GM21526 (cell line): ENCODE results near the gene RTBDN.
"Not testable (repeated sequence)": the region's sequence is repeated elsewhere in the genome, so short reads cannot be mapped to it uniquely, and the experiment has no call there.

Source experiments
- ATAC-seq: cut with Tn5 transposase; IDR thresholded peaks from one replicate; pipeline ENCODE4 v1.9.1; 2021; ENCODE audit warnings: moderate library complexity; ENCODE audit not compliant: unreplicated experiment, low FRiP score

RTBDN gene

DNA sequence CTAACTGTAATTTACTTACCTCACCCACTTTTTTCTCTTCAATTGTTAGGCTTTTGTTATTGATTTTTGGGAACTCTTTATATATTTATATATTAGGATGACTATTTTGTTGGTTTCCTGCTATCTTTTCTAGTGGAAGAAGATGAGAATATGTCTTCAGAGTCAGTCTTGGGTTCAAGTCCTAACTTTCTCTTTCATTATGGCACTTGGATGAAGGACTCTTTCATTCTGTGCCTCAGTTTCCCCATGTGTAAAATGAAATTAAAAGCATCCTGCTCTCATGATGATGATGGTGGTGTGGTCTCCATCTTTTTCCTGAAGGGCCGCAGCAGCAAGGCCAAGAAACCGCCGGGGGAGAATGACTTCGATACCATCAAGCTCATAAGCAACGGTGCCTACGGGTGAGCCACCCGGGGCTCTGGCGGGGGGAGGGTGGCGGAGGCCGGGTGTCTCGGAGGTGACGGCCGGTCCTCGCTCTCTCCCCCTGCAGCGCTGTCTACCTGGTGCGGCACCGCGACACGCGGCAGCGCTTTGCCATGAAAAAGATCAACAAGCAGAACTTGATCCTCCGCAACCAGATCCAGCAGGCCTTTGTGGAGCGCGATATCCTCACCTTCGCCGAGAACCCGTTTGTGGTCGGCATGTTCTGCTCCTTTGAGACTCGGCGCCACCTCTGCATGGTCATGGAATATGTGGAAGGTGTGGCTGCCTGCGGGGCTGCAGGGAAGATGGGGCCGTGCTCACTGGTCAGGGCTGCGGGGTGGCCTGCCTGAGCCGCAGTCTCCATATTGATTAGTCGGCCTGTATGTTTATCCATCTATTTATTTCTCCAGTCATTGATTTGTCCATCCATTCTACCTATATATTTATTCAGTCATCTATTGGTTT is 23.9 kb upstream of the RTBDN start:
- no peak for ATAC-seq

DNA sequence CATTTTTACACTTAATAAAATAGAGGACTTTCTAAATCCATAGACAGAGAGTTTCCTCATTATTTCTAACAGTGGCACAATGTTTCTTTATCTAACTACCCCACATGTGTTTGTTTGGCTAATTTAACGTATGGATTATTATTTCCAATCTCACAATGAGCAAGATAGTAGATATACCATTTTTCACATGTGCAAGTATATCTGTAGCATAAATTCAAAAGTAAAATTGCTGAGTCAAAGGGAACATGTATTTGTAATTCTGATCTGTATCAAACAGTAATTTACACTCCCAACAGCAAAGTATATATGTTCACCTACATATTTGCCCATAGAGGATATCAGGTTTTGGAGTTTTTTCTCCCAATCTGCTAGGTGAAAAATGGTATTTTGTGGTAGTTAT is 22.3 kb upstream of the RTBDN start:
- no peak for ATAC-seq

DNA sequence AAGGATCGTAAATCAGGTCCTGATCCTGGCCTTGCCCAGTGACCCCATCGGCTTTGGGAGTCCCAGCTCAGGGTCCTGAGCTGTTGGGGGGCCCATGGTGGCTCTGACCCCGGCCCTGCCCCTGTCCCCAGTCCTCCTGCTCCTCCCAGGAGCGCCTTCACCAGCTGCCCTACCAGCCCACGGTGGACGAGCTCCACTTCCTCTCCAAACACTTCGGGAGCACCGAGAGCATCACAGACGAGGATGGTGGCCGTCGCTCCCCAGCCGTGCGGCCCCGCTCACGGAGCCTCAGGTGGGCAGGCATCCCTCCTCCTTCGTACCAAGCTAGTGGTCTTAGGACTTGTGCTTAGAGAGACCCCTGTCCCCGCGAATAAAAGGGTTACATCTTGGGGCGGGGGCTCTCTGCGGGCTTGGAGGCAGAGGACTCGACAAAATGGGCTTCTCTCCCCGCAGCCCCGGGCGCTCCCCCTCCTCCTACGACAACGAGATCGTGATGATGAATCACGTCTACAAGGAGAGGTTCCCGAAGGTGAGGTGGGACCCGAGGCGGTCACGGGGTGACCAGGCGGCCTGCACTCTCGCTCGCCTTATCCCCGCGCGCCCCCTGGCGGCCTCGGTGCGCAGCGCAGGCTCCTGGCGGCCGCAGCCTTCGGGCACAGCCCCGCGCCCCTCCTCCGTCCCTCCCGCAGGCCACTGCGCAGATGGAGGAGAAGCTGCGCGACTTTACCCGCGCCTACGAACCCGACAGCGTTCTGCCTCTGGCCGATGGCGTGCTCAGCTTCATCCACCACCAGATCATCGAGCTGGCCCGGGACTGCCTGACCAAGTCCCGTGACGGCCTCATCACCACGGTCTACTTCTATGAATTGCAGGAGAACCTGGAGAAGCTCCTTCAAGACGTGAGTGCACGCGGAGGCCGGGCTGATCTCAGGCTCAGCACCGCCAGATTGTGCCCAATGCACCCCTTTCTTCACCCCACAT is 13.1 kb upstream of the RTBDN start:
- no peak for ATAC-seq

DNA sequence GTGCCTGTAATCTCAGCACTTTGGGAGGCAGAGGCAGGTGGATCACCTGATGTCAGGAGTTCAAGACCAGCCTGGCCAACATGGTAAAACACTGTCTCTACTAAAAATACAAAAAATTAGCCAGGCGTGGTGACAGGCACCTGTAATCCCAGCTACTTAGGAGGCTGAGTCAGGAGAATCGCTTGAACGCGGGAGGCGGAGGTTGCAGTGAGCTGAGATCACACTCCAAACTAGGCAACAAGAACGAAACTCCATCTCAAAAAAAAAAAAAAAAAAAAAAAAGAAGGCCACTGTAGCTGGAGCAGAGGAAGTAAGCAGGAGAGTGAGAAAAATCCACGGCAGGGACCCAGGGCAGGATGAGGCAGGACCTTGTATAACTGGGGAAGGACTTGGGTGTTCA is 12.2 kb upstream of the RTBDN start:
- ATAC-seq: not testable (repeated sequence)

DNA sequence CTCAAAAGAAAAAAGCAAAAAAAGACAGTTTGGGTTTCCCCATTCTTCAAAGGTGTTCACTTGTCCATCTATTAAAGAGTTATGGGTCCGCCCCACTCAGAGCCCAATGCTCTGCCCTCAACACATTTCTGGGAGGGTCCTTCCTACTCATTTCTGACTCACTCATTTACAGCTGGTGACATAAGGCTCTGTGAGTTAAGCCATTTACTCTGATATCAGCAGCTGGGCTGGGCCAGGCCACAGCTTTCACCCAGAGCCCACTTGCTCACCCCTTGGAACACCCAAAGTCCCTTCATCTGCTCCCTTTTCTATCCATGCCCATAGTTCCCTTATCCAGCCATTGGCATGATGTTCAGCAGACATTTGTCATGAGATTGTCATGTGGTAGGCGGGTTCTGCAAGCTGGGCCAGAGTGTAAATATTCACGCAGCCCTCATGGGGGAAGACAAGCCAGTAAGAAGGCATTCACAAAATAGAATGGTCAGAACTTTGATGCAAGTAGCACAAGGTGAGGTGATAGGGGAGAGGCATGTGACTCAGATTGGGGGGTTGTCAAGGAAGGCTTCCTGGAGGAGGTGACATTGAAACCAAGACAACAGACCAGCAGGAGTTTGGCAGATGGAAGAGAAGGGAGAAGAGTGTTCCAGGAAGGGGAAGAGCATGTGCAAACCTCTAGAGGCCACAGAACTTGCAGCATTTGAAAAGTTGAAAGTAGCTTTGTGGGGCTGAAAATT is 9.8 kb upstream of the RTBDN start:
- no peak for ATAC-seq

DNA sequence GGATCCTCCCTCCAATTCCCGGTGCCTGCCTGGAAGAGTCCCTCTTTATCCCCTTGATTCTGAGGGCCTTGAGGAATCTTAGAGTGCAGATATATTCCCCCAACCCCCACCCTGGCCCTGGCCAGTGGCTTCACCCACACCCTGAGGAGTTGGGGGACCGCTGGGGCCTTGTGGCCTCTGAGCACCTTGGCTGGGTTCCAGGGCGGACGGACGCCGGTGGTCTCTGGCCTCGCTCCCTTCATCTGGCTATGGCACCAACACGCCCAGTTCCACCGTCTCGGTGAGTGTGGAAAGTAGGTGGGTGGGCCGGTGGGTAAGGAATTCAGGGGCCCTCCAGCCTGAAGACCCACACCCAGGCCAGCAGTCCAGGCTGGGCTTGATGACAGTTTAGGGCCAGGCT is 8.9 kb upstream of the RTBDN start:
- no peak for ATAC-seq

DNA sequence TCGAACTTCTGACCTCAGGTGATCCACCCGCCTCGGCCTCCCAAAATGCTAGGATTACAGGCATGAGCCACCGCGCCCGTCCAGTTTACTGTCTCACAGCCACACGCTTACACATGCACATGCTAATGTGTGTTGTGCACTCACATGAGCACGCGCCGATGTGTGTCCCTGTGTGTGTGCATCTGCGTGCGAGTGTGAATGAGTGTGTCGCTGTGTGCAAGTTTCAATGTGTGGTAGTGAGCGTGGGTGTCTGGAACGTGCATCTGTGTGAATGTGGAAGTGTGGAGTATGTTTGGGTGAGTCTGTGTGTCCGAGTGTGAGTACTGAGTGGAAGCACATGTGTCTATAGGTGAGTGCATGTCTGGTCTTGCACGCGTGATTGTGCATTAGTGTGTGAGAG is 8.1 kb upstream of the RTBDN start:
- ATAC-seq: no peak

DNA sequence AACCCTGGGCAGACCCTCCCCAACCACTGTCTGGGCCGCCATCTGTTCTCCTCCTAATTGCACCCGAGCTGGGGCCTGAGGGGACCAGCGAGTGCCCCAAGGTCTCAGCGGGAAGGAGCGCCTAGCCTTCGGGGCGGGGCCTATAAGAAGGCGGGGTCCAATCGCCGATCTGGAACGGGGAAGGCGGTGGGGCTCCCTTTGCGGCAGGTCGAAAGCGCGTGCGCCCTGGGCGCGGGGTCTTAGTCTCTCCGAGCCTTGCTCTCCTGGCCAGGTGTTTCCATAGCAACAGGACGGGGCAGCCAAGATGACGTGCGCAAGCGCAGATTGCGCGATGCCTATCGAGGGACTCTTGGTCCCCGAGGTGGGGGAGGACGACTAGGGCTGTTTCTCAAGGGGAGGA is 6.7 kb upstream of the RTBDN start:
- no peak for ATAC-seq

DNA sequence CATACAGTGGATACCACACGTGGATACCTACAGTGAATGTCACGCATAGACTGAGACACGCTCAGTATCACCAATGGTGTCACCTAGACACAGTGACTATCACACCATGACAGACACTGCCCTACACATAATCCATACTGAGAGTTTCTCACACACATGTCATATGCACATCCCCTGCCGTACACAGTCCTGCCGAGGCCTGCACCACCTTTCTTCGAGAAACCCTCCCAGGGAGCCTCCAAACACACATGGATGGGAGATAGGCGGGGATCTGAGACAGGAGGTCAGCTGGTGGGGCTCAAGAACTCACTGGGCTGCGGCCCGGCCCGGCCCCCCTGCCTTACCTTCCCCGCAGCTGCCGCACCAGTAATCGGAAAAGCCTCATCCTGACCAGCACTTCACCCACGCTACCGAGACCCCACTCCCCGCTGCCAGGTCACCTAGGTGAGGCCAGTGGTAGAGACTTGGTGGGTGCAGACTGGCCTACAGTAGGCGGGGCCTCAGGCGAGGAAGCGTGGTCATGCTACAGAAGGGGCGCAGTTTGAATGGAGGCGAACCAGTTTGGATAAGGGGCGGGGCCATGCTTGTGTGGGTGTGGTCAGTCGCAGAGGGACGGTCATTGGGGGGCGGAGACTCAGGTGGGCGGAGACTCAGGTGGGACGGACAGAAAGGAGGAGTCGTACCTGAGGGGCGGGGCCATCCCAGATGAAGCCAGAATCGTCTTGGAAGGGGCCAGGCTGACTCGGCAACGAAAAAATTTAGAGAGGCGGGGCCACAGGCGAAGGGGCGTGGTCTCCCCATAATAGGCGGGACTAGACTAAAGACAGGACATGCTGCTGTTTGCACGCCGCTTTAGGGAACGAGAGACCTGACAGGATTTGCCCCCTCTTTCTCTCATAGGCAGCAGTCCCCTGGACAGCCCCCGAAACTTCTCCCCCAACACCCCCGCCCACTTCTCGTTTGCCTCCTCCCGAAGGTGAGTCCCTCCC is 6.0 kb upstream of the RTBDN start:
- no peak for ATAC-seq

DNA sequence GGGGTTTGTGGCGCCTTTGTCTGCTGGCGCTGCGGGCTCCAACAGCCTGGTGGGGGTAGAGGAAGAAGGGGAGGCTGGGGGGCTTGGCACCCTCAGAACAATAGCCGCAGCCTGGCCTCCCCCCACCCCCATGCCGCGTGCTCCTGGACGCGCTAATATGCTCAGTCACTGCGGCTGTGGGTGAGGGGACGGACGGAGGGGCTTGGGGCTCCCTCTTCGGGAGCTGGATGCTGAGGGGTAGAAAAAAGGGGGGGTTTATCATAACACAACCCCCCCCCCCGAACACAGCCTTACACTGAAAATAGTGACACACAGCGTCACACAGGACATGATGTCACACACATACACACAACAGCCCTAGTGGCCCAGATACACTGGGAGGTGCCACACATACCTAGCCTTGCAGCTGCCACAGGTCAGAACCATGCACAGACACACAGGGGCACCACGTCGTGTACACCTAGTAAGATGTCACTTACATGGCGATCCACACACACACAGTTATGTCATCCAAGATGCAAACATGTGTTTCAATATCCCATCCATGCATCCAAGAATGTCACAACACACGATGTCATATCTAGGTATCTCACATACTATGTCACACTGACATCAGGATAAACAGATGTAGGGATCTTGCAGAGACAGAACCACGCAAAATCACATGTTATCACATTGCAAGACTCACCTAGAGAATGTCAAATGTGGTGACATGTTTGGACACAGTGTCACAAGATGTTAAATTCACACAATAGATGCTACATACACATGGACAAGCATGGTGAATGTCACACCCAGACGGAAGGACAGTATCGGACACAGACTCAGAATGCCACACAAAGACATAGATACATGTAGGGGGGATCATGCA is 4.7 kb upstream of the RTBDN start:
- no peak for ATAC-seq

DNA sequence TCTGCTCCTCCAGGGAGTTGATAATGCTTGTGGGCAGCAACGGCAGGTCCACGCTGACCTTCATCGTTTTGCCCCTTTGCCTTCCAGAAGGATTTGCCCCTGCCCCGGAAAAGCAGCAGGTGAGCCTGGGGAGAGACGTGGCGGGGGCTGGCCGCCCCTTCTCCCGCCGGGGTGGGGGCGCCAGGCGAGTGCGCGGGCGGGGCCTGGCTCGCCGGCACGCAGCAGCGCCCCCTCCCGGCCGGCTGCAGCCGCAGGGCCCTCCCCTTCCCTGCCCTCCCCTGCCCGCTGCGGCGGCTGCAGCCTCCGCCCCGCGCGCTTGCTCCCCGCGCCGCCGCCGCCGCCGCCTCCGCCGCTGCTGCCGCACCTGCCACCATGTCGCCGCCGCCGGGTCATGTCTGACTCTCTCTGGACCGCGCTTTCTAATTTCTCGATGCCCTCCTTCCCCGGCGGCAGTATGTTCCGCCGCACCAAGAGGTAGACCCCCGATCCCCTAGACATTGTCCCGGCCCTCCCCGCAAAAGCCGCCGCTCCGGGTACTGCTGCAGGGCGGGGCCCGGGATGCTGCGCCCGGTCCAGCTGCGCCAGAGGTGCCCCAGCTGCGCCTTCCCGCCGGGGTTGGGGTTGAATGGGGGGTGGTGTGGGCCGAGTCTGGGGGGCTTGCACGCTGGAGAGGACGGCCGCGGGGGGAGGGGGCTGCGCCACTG is 4.0 kb upstream of the RTBDN start, which contains the start of gene MAST1:
Gene MAST1, plus strand, starts transcription at position 334 of the 704 bp plus-strand sequence. Its CDS starts 58 bp downstream, at position 392.
- no peak for ATAC-seq

DNA sequence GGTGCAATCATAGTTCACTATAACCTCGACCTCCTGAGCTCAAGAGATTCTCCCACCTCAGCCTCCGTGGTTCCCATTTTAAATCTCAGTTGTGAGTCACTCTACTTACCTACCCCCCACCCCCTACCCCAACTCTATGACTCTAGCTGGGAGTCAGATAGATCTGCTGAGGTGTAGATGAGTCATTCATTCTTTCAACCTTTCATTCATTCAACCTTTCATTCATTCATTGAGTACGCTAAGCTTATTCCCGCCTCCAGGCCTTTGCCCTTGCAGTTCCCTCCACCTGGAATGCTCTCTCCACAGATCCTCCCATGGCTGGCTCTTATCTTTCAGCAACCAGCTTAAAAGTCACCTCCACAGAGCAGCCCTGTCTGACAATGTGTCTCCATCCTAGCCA is 2.8 kb upstream of the RTBDN start:
- no peak for ATAC-seq

DNA sequence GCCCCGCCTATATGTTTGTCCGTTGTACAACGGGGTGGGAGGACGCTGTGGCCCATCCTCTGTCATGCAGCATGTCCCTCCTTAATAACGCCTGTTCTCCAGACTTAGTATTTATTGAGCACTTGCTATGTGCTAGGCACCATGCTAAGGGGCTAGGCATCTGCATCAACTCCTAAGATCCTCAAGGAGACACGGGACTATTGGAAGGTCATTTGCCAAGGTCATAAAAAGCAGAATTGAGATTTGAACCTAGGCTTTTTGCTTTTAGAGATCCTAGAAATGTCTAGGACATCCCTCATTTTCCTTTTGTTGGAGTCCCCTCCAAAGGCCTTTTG is 2.1 kb upstream of the RTBDN start:
- no peak for ATAC-seq

DNA sequence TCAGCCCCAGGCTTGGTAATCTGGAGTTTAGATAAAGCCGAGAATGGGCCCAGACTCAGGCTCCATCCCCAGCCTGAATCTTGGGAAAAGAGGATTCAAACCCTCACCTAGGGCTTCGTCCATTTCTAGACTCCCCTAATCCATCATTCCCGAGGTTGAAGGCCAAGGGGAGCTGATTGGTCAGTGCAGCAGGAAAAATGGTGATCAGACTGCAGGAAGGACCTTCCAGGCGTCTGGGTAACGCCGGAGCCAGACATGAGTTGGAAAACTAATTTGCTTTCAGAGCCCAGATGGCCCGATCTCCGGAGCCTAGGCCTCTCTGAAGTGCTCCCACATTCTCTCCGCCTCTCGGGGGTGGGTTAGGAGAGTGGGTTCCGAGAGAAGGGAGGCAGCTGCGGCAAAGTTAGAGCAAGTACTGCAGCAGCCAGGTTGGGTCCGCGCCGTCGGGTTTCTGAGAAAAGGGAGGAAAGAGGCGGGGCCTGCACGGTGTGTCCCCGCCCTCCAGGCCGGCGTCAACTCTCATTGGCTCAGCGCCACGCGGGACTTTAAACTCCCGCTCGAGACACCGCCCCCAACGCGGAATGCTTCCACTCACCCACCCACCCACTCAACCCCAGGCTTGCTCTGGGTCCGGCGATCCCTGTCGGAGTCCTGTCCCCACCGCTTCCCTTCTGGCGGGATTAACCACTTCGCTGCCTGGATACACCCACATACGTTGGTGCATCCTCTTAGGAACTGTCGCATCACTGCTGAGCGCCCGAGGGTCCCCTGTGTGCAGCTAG is 788 bp upstream of the RTBDN start:
- no peak for ATAC-seq

DNA sequence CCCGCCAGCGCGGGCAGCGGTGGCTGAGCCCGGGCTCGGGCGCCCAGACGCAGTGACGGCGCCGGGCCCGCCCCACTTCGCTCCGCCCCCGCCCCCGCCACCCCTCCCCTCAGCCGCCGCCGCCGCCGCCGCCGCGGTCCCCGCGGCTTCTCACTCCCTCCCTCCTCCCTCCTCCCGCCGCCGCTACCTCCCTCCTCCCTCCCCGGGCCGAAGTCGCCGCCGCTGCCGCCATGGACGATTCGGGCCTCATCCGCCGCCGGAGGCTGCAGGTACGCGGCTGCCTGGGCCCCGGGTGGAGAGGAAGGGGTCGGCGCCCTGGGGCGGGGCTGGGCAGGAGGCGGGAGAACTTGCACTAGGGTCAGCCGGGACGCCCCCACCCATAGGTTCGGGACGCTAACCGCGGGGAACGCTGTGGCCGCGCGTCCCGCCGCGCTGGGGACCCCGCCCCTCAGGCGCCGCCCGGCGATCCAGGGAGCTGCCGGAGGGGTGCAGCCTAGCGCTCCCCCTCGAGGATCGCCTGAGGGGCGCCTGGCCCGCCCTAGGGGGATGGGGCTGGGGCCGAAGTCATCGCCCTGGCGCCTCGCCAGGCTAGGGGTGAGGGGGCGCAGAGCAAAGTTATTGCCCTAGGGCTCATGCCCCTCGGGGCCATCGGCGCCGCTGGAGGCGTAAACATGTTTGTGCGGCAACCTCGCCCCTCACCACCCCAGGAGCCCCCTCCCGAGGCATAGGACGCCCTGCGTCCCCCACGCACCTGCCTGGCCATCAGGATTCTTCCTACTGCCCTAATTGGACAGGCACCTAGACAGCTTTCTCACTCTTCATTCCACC is 427 bp downstream of the RTBDN start:
- ATAC-seq: no peak

DNA sequence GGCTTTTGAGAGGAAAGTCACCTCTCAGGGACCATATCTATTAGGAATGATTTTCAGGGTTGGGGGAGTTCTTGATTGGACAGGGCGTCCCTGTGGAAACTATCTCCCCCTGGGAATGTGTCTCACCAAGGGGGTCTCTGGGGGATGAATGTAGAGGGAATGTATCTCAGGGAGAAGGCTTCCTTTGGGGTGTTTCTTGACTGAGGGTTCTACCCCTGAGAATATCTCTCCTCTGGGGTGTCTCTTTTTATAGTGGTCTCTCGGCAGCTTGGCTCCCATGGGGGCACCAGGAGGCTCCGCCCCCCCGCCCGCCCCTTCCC is 1.0 kb downstream of the RTBDN start:
- ATAC-seq: no peak

DNA sequence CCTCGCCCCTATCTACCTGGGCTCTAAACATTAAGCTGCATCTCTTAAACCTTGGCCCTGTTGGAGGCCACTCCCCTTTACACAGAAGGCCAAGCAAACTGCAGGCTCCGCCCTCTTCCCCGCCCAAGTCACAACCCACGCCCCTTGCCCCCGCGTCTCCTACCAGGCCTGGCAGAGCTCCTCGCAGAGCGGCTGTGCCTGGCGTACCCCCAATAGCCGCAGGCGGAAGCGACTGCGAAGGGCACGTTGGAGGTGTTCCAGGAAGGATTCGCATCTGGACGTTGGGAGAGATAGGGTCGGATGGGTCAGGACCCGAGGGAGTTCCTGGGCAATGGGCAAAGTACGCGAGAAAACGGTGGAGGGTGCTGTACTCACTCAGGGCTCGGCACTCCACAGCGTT is 5.9 kb downstream of the RTBDN start:
- no peak for ATAC-seq
